Endothelial cell of umbilical vein (primary cell): Measurements from ENCODE around the gene MGLL. TPM values are rescaled to one million over a fixed set of nuclear protein-coding genes. Genes with fewer than 3 reads are reported as not detected.

Source experiments
- BruUV-seq: library from RNA; stranded (reverse); fragments of 400-500 nt; replicated peaks from 2 replicates; lab custom pipeline; 2021; lab: Mats Ljungman, UMichigan
- CTCF ChIA-PET: fragments of 300-600, 350-600 bp; sonication (Branson Sonifier 250); formaldehyde crosslinking; loops from one replicate; lab custom pipeline; 2021; ENCODE audit warnings: antibody characterized with exemption, inconsistent platforms; lab: Charles Lee
- POLR2A ChIA-PET: fragments of 300-600, 350-600 bp; sonication (Branson Sonifier 250); formaldehyde crosslinking; loops from one replicate; lab custom pipeline; 2021; ENCODE audit warnings: antibody characterized with exemption, inconsistent platforms; lab: Charles Lee
- DNase-seq: peaks from one replicate; pipeline ENCODE4 v3.0.0-alpha.2; 2011; ENCODE audit warnings: low read depth, low spot score
- FAIRE-seq: peaks from 2 replicates; lab custom pipeline; 2011; peaks lifted over from hg19 to GRCh38; lab: Jason Lieb, UNC
- H2AFZ ChIP-seq: 2 replicates; pipeline ENCODE4 v1.6.0; 2012; ENCODE audit warnings: low read depth, low read length, control low read depth, inconsistent platforms
- H3K27ac ChIP-seq: 2 replicates; pipeline ENCODE4 v1.5.1; 2011; ENCODE audit warnings: low read depth, mild to moderate bottlenecking, control low read depth, low read length, moderate library complexity; ENCODE audit not compliant: insufficient read depth
- H3K27me3 ChIP-seq, 2 experiments: 2 replicates each; pipeline versions ENCODE4 v1.6.0 to v1.6.1; 2011; ENCODE audit warnings: low read length in 2 of 2, mixed read lengths in 1 of 2; ENCODE audit not compliant: control insufficient read depth in 2 of 2, insufficient read depth in 2 of 2
- H3K36me3 ChIP-seq, 2 experiments: 2 replicates in 1 of 2; 3 replicates in 1 of 2; pipeline ENCODE4 v1.5.1; 2011; ENCODE audit warnings: low read length in 2 of 2, mild to moderate bottlenecking in 1 of 2, moderate library complexity in 1 of 2; ENCODE audit not compliant: control insufficient read depth in 2 of 2, insufficient read depth in 2 of 2; ENCODE audit errors: extremely low read depth in 1 of 2
- H3K4me1 ChIP-seq: 3 replicates; pipeline ENCODE4 v1.5.1; 2011; ENCODE audit warnings: mild to moderate bottlenecking, low read length; ENCODE audit not compliant: control insufficient read depth, insufficient read depth; ENCODE audit errors: extremely low read depth
- H3K4me2 ChIP-seq: 2 replicates; pipeline ENCODE4 v1.6.1; 2011; ENCODE audit warnings: low read length, control low read depth, mixed read lengths; ENCODE audit not compliant: insufficient read depth
- H3K4me3 ChIP-seq, 3 experiments: fragments of 200-600 bp in 1 of 3; sonication (generic), shearing (Covaris generic) in 1 of 3; replicated peaks in 1 of 3; 2 replicates each; pipeline ENCODE4 v1.5.1; 2011 to 2016; ENCODE audit warnings: control low read depth in 3 of 3, low read length in 3 of 3, mild to moderate bottlenecking in 2 of 3, inconsistent platforms in 1 of 3, low read depth in 1 of 3, moderate library complexity in 1 of 3; ENCODE audit not compliant: insufficient read depth in 1 of 3
- H3K79me2 ChIP-seq: 2 replicates; pipeline ENCODE4 v1.6.0; 2012; ENCODE audit warnings: low read length, inconsistent platforms; ENCODE audit not compliant: control insufficient read depth, insufficient read depth
- H3K9ac ChIP-seq: replicated peaks from 2 replicates; pipeline ENCODE3; 2011; ENCODE audit warnings: low read length, control low read depth; ENCODE audit not compliant: insufficient read depth; ENCODE audit errors: extremely low read depth
- H3K9me1 ChIP-seq: replicated peaks from 3 replicates; pipeline ENCODE4 v1.6.0; 2011; ENCODE audit warnings: mild to moderate bottlenecking, low read length; ENCODE audit not compliant: control insufficient read depth, insufficient read depth; ENCODE audit errors: extremely low read depth
- H3K9me3 ChIP-seq: replicated peaks from 2 replicates; pipeline ENCODE4 v1.5.1; 2012; ENCODE audit warnings: low read length, inconsistent platforms; ENCODE audit not compliant: control insufficient read depth, insufficient read depth
- H4K20me1 ChIP-seq: replicated peaks from 2 replicates; pipeline ENCODE3; 2011; ENCODE audit warnings: mild to moderate bottlenecking, low read length; ENCODE audit not compliant: control insufficient read depth, insufficient read depth; ENCODE audit errors: extremely low read depth
- EZH2 ChIP-seq: IDR thresholded peaks from 2 replicates; pipeline ENCODE4 v1.6.1; 2012; ENCODE audit warnings: borderline replicate concordance, low read depth, mild to moderate bottlenecking, moderate library complexity, low read length, inconsistent platforms; ENCODE audit not compliant: severe bottlenecking
- FOS ChIP-seq: IDR thresholded peaks from 2 replicates; pipeline ENCODE4 v1.6.1; 2011; ENCODE audit warnings: mild to moderate bottlenecking, low read length, moderate library complexity, borderline replicate concordance; ENCODE audit not compliant: insufficient read depth
- GATA2 ChIP-seq: IDR thresholded peaks from 2 replicates; pipeline ENCODE4 v1.7.0; 2011; ENCODE audit warnings: low read depth, mild to moderate bottlenecking, moderate library complexity, mixed read lengths, low read length; ENCODE audit not compliant: insufficient read length, insufficient read depth
- JUN ChIP-seq: IDR thresholded peaks from 2 replicates; pipeline ENCODE4 v1.6.1; 2011; ENCODE audit warnings: borderline replicate concordance, low read depth; ENCODE audit not compliant: insufficient read length, insufficient read depth
- MAX ChIP-seq: IDR thresholded peaks from 2 replicates; pipeline ENCODE4 v1.6.1; 2011; ENCODE audit not compliant: insufficient read depth, insufficient read length
- MYC ChIP-seq: IDR thresholded peaks from one replicate; pipeline ENCODE4 v1.6.1; 2011; ENCODE audit warnings: mild to moderate bottlenecking, low read depth, low read length
- POLR2A ChIP-seq: IDR thresholded peaks from 2 replicates; pipeline ENCODE4 v1.6.1; 2012; ENCODE audit warnings: low read depth, mild to moderate bottlenecking, control low read depth, low read length
- POLR2AphosphoS5 ChIP-seq: IDR thresholded peaks from 2 replicates; pipeline ENCODE4 v1.6.1; 2012; ENCODE audit warnings: low read depth, mild to moderate bottlenecking, control low read depth, low read length, moderate library complexity; ENCODE audit not compliant: insufficient read depth
- dilution Hi-C: fragments of 300-500 bp; cut with MboI; formaldehyde crosslinking; loops from one replicate; pipeline ENCODE4 v1.15.0; 2019; ENCODE audit warnings: low sequenced_read_pairs; ENCODE audit not compliant: extremely low pct_ligation_motif_present
- intact Hi-C: fragments of 100-400 bp; cut with micrococcal nuclease; formaldehyde crosslinking; loops from one replicate; pipeline ENCODE4 v1.10.0; 2022
- polyA plus RNA-seq, 4 experiments: library from polyadenylated mRNA; depleted of rRNA in 3 of 4; stranded (reverse) in 3 of 4; unstranded in 1 of 4; fragments of >200 nt; gene quantifications; 2 replicates each; pipeline versions ENCODE4 v1.2.1 to v1.2.3, GENCODE V29; 2011 to 2012; ENCODE audit warnings: missing spikeins in 1 of 4
- total RNA-seq: library from RNA; stranded (reverse); gene quantifications from 2 replicates; pipeline ENCODE4 v1.2.3, GENCODE V29; 2021
- TF ChIP-seq, protein P1 (sequence below), 2 donors: IDR thresholded peaks; 1 replicate in 1 of 2; 2 replicates in 1 of 2; pipeline ENCODE4 v1.5.1; 2011; ENCODE audit warnings: low read length in 2 of 2, mild to moderate bottlenecking in 2 of 2, moderate library complexity in 2 of 2, control low read depth in 1 of 2, inconsistent platforms in 1 of 2, low read depth in 1 of 2; ENCODE audit not compliant: insufficient read depth in 1 of 2; ENCODE audit errors: extremely low read depth in 1 of 2

The MGLL gene
- total and polyA plus RNA-seq, 2 donors (not counting 3 experiments of a cell fraction or from before 2014, with no cell fraction given) = 30.7 to 60.2 TPM

DNA sequence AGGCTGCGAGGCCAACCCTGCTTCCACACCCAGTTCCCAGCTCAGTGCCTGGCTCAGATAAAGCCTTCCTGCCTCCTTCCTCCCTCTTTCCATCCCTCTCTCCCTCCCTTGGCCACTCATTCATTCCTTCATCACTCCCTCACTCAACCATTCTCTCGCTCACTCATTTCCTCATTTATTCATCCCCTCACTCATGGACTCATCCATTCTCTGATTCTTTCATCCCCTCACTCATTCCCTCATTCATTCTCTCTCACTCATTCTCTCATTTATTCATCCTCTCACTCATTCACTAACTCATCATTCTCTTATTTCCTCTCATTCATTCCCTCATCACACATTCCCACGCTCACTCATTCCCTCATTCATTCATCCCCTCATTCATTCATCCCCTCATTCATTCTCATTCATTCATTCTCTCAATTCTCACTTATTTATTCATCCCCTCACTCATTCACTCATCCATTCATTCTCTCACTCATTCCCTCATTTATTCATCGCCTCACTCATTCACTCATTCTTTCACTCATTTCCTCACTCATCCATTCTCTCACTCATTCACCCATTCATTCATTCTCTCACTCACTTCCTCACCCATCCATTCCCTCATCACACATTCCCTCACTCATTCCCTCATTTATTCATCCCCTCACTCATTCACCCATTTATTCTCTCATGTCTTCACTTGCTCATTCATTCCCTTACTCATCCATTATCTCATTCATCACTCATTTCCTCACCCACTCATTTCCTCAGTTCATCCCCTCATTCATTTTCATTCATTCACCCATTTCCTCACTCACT is 136.4 kb downstream of the MGLL start:
- no peaks in the 10 kb centered on the region for H3K36me3 ChIP-seq
- CTCF ChIA-PET = no interaction called here
- dilution Hi-C loops = no loop called here

More for the DNA sequence above, 136.4 kb downstream of the MGLL start:
- TF ChIP-seq, protein P1, sequence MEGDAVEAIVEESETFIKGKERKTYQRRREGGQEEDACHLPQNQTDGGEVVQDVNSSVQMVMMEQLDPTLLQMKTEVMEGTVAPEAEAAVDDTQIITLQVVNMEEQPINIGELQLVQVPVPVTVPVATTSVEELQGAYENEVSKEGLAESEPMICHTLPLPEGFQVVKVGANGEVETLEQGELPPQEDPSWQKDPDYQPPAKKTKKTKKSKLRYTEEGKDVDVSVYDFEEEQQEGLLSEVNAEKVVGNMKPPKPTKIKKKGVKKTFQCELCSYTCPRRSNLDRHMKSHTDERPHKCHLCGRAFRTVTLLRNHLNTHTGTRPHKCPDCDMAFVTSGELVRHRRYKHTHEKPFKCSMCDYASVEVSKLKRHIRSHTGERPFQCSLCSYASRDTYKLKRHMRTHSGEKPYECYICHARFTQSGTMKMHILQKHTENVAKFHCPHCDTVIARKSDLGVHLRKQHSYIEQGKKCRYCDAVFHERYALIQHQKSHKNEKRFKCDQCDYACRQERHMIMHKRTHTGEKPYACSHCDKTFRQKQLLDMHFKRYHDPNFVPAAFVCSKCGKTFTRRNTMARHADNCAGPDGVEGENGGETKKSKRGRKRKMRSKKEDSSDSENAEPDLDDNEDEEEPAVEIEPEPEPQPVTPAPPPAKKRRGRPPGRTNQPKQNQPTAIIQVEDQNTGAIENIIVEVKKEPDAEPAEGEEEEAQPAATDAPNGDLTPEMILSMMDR (IDR thresholded peaks at IDR 0.05; ENCODE audit: extremely low read depth in 1 of 2, insufficient read depth in 1 of 2, low read depth in 1 of 2, low read length in 2 of 2) = no peak
- TF ChIP-seq MAX (no peak), POLR2A (no peak), MYC (no peak), EZH2 (no peak), GATA2 (no peak), POLR2AphosphoS5 (no peak), FOS (no peak), JUN (no peak)
- Histone ChIP-seq H3K9me3 (no peaks in the 10 kb centered on the region), H3K4me2 (no peak overlapping the region), H4K20me1 (no peaks in the 10 kb centered on the region), H3K9me1 (no peaks in the 10 kb centered on the region), H3K9ac (no peak overlapping the region), H3K4me3 (no peak overlapping the region), H3K79me2 (no peaks in the 10 kb centered on the region), H3K4me1 (no peaks in the 10 kb centered on the region), H3K27me3 (no peaks in the 10 kb centered on the region), H3K27ac (no peak overlapping the region), H2AFZ (no peak overlapping the region)
- BruUV-seq = no TSS peak
- DNase-seq (no peak), FAIRE-seq (no peak)
- POLR2A ChIA-PET = no interaction called here
- intact Hi-C loops = no loop called here
